NCI-H82 (cell line): Measurements from ENCODE around the gene CLC.
A peak's percentile ranks its signal among the peaks of the same experiment; 100 is the strongest.
"Not testable (repeated sequence)": the region's sequence is repeated elsewhere in the genome, so short reads cannot be mapped to it uniquely, and the experiment has no call there.

Source experiments
- DNase-seq: peaks from one replicate; lab custom pipeline; 2025; lab: John Stamatoyannopoulos, UW

The CLC gene

DNA sequence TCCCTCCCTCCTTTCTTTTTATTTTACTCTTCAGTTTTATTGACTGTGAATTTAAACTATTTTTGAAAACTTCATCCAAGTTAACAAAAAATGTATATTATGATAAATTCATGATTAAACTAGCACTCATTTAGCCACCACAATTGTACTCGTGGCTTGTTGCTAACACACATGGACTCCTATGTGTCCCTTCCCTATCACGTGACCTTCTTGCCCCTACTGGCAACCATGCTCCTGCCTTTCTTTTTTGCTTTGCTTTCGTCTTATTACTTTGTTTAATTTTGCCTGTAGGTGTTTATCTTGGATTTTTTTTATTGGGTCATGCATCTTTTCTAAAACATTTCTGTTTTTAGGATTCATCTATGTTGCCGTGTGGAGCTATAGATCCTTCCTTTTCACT, 8.2 kb downstream of the CLC start:
- no peak for DNase-seq

DNA sequence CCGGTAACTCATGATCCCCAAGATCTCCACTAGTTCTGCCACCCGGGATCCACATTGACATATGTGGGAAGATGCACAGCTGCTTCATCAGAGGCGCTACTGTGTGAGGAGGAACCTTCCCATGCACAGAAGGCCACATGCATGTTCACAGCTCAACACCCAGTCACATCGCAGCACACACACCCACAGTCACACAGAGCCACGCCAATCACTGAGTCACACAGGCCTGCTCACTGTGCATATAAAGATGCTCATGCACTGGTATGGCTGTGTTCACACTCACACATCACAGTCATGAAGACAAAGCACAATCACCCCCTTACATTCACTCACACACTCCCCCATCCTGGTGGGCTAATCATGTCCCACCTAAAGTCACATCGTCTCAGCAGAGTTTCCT, 9.8 kb downstream of the CLC start:
- DNase-seq, result no peak

GRCh38 chr19:39727070-39727800, 10.6 kb downstream of the CLC start:
- no peak for DNase-seq

DNA sequence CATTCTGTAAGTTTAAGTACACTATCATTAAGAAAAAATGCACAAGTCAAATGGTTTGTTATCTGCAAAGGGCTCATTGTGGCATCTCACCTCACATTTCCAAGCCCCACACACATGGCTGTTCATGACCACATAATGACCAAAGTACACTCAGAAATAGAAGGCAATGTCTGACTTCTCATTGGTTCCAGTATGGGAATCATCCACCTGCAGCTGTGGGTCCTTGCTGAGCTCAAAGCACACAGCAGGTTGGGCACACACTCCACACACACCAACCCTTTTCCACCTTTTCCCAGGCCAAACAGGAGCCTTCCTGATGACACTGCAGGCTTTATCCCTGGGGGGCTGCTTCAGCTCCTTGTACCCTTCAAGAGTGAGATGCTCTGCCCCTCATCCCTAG, 11.8 kb downstream of the CLC start:
- DNase-seq, result no peak

- not testable (repeated sequence) for DNase-seq
Observed at GRCh38 chr19:39720144-39720543, 17.7 kb downstream of the CLC start.

- DNase-seq, result no peak
Observed at GRCh38 chr19:39710333-39710890, 27.4 kb downstream of the CLC start.

DNA sequence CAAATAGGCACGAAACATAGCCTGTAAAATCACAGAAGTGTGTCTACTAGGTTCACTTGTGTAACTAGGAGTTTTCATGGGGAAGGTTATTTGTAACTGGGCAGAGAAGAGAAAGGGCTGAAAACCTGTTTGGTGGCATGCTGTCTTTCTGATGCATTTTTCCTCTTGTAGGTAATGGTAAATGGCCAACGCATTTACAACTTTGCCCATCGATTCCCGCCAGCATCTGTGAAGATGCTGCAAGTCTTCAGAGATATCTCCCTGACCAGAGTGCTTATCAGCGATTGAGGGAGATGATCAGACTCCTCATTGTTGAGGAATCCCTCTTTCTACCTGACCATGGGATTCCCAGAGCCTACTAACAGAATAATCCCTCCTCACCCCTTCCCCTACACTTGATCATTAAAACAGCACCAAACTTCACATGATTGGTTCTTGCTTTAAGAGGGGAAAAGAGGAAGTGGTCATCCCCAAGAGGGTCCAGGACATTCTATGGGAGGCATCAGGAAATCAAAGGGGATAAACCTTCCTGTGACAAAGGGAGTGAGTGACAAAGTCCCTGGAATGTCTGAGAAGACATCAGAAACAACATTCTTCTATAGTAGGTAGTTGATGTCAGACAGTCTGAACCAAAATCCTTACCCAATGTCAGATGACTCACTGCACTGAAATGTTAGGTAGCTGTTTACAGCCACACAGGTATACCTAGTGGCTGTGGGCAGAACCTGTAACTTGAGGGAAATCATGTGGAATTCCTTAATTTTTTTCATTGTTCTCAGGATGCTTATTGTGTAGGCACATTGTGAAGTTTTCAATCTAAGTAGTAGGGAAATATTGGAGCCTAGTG, 28.6 kb downstream of the CLC start:
- DNase-seq, result no peak

DNA sequence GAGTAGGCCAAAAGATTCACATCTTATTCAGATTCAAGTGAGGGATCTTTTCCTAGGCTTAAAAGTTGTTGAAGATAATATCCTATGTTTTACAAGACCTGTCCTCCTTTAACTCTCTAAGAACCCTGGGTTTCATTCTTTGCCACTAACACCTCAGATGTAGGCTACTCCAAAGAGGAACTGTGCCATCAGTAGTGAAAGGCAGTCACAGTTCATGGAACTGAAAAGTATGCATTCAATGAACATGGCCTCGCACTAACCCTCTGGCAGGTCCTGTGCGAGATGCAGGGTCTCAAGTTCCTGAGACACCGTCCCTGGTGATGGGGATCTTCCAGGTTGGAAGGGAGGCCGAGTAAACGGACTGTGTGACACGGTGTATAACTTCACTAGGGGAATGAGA, 29.2 kb downstream of the CLC start:
- DNase-seq, result no peak

GRCh38 chr19:39705578-39706188, 32.1 kb downstream of the CLC start:
- no peak for DNase-seq

DNA sequence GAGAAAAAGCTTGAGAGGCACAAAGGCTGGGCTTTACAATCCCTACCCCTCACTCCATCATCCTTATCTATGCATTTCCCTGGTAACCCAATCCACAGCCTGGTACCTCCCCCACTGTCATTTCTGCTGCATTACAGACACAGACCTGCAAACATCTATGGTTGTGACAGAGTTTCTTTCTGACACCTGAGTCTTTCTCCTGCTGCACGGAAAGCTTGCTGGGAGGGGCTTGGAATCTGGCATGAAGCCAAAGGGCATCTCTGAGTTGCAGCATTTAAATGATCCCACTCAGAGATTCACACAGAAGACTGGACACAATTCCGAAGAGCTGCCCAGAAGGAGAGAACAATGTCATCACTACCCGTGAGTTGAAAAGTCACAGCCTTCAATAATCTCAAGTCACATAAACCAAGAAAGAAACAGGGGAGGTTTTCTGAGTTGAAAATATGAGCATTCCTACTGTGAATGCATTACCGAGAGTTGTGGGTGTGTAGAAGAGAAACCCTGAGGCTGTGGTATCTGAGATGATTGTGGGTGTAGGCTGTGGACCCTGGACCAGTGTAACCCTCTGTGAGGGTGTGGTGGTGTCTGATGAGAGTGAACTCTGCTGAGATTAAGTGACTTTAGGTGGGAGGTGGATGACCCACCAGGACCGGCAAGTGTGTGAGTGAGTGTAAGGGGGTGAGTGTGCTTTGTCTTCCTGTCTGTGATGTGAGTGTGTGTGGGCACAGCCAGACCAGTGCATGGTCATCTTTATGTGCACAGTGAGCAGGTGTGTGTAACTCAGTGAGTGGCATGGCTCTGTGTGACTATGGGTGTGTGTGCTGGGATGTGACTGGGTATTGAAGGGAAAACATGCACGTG, 33.4 kb downstream of the CLC start, which contains the start of gene LGALS14:
Gene LGALS14 (plus strand): TSS at position 301 of the 864 bp plus-strand sequence. CDS start 48 bp downstream, at position 349.
- DNase-seq, result peak; percentile 15

GRCh38 chr19:39701291-39701690, 36.5 kb downstream of the CLC start:
- no peak for DNase-seq

DNA sequence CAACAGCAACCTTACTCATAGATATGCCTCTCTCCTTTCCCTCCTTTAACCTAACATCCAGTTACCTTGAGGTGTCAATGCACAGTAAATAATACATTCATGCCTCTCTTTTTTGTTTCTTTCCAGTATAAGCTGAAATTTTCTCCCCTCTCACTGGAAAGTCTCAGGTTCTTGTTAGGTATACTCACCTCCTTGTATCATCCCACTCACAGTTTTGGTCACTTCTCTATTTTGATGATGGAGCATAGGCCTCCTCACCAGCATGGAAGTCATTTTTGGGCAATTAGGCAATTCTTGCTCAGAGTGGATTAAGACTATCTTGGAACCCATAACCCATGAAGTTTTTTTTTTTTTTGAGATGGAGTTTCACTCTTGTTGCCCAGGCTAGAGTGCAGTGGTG, 39.3 kb downstream of the CLC start:
- no peak for DNase-seq

GRCh38 chr19:39696387-39696786, 41.4 kb downstream of the CLC start:
- DNase-seq, result no peak

DNA sequence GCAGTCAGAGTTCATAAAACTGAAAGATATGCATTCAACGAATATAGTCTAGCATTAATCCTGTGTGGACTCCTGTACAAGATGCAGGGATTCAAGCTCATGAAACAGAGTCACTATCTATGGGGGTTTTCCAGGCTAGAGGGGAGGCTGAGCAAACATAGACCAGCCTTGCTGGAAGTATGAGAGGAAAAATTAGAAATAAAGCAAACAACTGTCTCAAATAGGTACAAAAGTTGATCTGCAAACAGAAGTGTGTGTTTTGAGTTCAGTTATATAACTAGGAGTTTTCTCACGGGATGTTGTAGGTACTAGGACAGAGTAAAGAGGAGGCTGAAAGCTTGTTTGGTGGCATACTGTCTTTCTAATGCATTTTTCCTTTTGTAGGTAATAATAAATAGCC, 42.1 kb downstream of the CLC start:
- DNase-seq, result no peak

- DNase-seq, result no peak
Observed at GRCh38 chr19:39692822-39693221, 45.0 kb downstream of the CLC start.

DNA sequence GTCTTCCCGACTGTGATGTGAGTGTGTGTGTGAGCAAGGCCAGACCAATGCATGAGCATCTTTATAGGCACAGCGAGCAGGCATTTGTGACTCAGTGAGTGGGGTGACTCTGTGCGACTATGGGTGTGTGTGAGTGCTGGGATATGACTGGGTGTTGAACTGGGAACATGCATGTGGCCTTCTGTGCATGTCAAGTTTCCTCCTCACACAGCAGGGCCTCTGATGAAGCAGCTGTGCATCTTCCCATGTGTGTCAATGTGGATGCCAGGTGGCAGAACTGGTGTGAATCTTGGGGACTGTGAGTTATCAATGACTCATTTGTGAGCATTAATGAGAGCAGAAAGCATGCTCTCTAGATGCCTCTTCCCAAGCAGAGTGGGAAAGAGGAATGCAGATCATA, 45.7 kb downstream of the CLC start:
- DNase-seq, result no peak

GRCh38 chr19:39688637-39689036, 49.2 kb downstream of the CLC start:
- DNase-seq, result not testable (repeated sequence)

GRCh38 chr19:39686739-39687138, 51.1 kb downstream of the CLC start:
- DNase-seq, result no peak

- DNase-seq, result no peak
Observed at GRCh38 chr19:39684267-39684666, 53.6 kb downstream of the CLC start.

DNA sequence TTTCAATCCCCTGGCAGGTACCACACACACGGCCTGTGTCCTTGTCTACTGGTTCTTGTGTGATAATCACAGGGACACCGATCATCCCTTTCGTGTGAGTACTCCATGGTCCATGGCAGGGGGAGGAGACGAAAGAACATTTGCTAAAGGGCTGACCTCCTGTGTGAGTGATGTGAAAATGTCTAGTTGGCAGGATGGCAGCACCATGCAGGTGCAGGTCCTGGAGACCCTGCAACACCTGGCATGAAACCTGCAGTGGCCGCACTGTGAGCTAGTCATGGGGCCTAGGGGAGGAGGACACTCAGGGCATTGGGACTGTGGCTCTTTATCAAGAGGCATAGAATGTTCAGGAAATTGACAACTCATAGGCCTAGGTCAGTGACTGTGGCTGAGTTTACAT, 56.4 kb downstream of the CLC start:
- no peak for DNase-seq
